B cell (primary cell): ENCODE results near the gene CMTM8. TPM values are rescaled to one million over a fixed set of nuclear protein-coding genes. Genes with fewer than 3 reads are reported as not detected.

Experiments
- ATAC-seq: fragments of 200-7000 bp; cut with Tn5 transposase; one replicate; pipeline ENCODE4 v1.10.0; 2021; ENCODE audit warnings: low read depth, mild to moderate bottlenecking, moderate number of reproducible peaks, moderate library complexity
- CTCF ChIA-PET: fragments of 350-600 bp; sonication (Branson Sonifier 250); formaldehyde crosslinking; loops from one replicate; lab custom pipeline; 2021; ENCODE audit warnings: antibody characterized with exemption, inconsistent platforms; lab: Charles Lee
- POLR2A ChIA-PET: fragments of 350-600 bp; sonication (Branson Sonifier 250); formaldehyde crosslinking; loops from one replicate; lab custom pipeline; 2021; ENCODE audit warnings: antibody characterized with exemption; lab: Charles Lee
- DNase-seq: peaks from one replicate; pipeline ENCODE4 v3.0.0; 2013
- H2AFZ ChIP-seq: 2 replicates; pipeline ENCODE4 v1.6.1; 2012; ENCODE audit warnings: mild to moderate bottlenecking, low read depth, low read length; ENCODE audit not compliant: insufficient read depth, poor library complexity, severe bottlenecking
- H3K27ac ChIP-seq, 2 donors: 1 replicate in 1 of 2; 2 replicates in 1 of 2; pipeline ENCODE4 v1.5.1; 2012 to 2013; ENCODE audit warnings: low read length in 2 of 2, mild to moderate bottlenecking in 2 of 2, moderate library complexity in 1 of 2
- H3K27me3 ChIP-seq, 4 experiments: fragments of 200-600 bp in 1 of 4; sonication (generic) in 1 of 4; replicated peaks in 1 of 4; 1 replicate in 2 of 4; 2 replicates in 2 of 4; pipeline versions ENCODE4 v1.6.1 to v1.7.0; 2013 to 2016; ENCODE audit warnings: low read length in 3 of 4, mild to moderate bottlenecking in 2 of 4, mixed read lengths in 1 of 4, moderate library complexity in 1 of 4; ENCODE audit not compliant: insufficient read depth in 4 of 4, control insufficient read depth in 3 of 4; ENCODE audit errors: control extremely low read depth in 1 of 4
- H3K36me3 ChIP-seq, 2 experiments: replicated peaks in 1 of 2; 1 replicate in 1 of 2; 2 replicates in 1 of 2; pipeline versions ENCODE4 v1.6.1 to v1.7.1; 2013; ENCODE audit warnings: low read length in 1 of 2; ENCODE audit not compliant: insufficient read depth in 2 of 2, control insufficient read depth in 1 of 2; ENCODE audit errors: control extremely low read depth in 1 of 2, extremely low read depth in 1 of 2
- H3K4me1 ChIP-seq, 2 donors: fragments of 200-600 bp in 1 of 2; sonication (generic) in 1 of 2; 1 replicate in 1 of 2; 2 replicates in 1 of 2; pipeline versions ENCODE4 v1.5.1 to v1.6.1; 2013 to 2017; ENCODE audit warnings: low read length in 2 of 2; ENCODE audit not compliant: control insufficient read depth in 2 of 2, insufficient read depth in 2 of 2
- H3K4me2 ChIP-seq: replicated peaks from 2 replicates; pipeline ENCODE3; 2012; ENCODE audit warnings: mild to moderate bottlenecking, low read depth, low read length; ENCODE audit not compliant: poor library complexity, severe bottlenecking
- H3K4me3 ChIP-seq, 5 experiments: fragments of 200-600 bp in 1 of 5; sonication (generic) in 1 of 5; 1 replicate in 3 of 5; 2 replicates in 2 of 5; pipeline versions ENCODE4 v1.5.1 to v1.7.0; 2011 to 2016; ENCODE audit warnings: low read length in 4 of 5, mild to moderate bottlenecking in 4 of 5, low read depth in 2 of 5, control low read depth in 1 of 5, moderate library complexity in 1 of 5; ENCODE audit not compliant: insufficient read depth in 1 of 5; ENCODE audit errors: control extremely low read depth in 1 of 5, extremely low read depth in 1 of 5
- H3K79me2 ChIP-seq: fragments of 200-600 bp; sonication (generic); one replicate; pipeline ENCODE4 v1.6.0; 2016; ENCODE audit warnings: low read length; ENCODE audit not compliant: control insufficient read depth, insufficient read depth
- H3K9ac ChIP-seq: fragments of 200-600 bp; sonication (generic); 2 replicates; pipeline ENCODE4 v1.6.1; 2017; ENCODE audit warnings: mild to moderate bottlenecking, low read length, moderate library complexity
- H3K9me3 ChIP-seq, 3 donors: one replicate each; pipeline versions ENCODE4 v1.6.1 to v1.7.1; 2013; ENCODE audit warnings: low read length in 2 of 3; ENCODE audit not compliant: control insufficient read depth in 2 of 3, insufficient read depth in 1 of 3; ENCODE audit errors: control extremely low read depth in 1 of 3
- H4K20me1 ChIP-seq: 2 replicates; pipeline ENCODE4 v1.6.0; 2012; ENCODE audit warnings: mild to moderate bottlenecking, low read length; ENCODE audit not compliant: insufficient read depth, control insufficient read depth, poor library complexity, severe bottlenecking
- H3K27ac Mint-ChIP-seq: one replicate; pipeline ENCODE4 v1.8.0; 2021; ENCODE audit warnings: mixed read lengths
- H3K27me3 Mint-ChIP-seq: one replicate; pipeline ENCODE4 v1.8.0; 2021; ENCODE audit warnings: mixed read lengths
- H3K4me1 Mint-ChIP-seq: one replicate; pipeline ENCODE4 v1.8.0; 2021; ENCODE audit warnings: mixed read lengths
- H3K4me3 Mint-ChIP-seq: one replicate; pipeline ENCODE4 v1.8.0; 2021; ENCODE audit warnings: mixed read lengths
- H3K9me3 Mint-ChIP-seq: one replicate; pipeline ENCODE4 v1.8.0; 2022; ENCODE audit warnings: mixed read lengths; ENCODE audit not compliant: insufficient read depth
- EZH2 ChIP-seq: IDR thresholded peaks from 2 replicates; pipeline ENCODE4 v1.6.1; 2012; ENCODE audit warnings: borderline replicate concordance, low read depth, mild to moderate bottlenecking, moderate library complexity, low read length; ENCODE audit not compliant: insufficient read depth, poor library complexity, severe bottlenecking
- WGBS: methylation state at CpG from one replicate; pipeline ENCODE4 v1.1.5; 2013; ENCODE audit warnings: missing lambda C conversion rate; ENCODE audit not compliant: insufficient coverage; 5-methylcytosine and 5-hydroxymethylcytosine counted together
- intact Hi-C: fragments of 100-400 bp; cut with micrococcal nuclease; formaldehyde crosslinking; loops from one replicate; pipeline ENCODE4 v1.10.0; 2022
- polyA plus RNA-seq: library from polyadenylated mRNA; depleted of rRNA; stranded (reverse); fragments of >200 nt; gene quantifications from 2 replicates; pipeline ENCODE4 v1.2.3, GENCODE V29; 2012
- total RNA-seq, 2 donors: library from RNA; stranded (reverse); fragments of 120-200 nt in 1 of 2; gene quantifications; 1 replicate in 1 of 2; 2 replicates in 1 of 2; pipeline versions ENCODE4 v1.2.3 to v1.2.4, GENCODE V29; 2013 to 2022
- TF ChIP-seq, protein P1 (sequence below): fragments of 200-600 bp; IDR thresholded peaks from one replicate; pipeline ENCODE4 v1.8.0; 2022; ENCODE audit warnings: antibody characterized with exemption, mild to moderate bottlenecking

The CMTM8 gene
- total and polyA plus RNA-seq, 2 donors (not counting 1 experiment from before 2014, with no cell fraction given), result 0.25 to 0.28 TPM

DNA sequence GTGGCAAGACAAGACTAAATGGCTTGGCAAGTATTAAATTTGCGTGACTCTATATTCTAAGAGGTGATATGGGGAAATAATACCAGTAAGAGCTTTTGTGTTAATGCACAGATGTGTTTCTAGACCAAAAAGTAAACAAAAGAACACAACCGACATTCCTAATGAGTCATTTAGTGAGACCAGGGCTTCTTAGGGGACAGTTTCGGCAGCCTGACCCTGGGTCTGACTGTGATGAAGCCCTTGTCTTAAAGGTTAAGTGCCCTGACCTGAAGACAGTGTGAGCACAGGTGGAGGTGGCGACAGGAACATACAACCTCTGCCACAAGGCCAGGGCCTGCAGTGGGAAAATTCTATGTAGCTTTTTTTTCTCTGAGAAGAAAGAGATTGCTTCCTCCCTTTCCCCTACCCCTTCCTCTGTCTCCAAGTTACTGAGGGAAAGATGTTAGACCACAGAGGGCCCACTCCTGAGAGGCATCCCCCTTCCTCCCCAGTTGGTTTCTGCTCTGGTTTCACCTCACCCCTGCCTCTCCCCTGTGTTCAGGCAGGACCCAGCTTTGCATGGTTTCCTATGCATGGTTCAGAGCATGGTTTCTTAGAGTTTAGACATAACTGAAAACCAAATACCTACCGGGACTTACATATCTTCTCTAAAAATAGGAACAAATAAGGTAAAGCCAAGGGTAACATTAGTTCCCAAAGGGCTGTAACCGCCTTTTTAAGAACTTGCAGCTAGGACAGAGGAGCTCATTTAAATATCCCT lies 128.3 kb downstream of the CMTM8 start:
- H3K4me3 Mint-ChIP-seq, result no peak overlapping the region
- no peak overlapping the region for H3K27ac Mint-ChIP-seq

DNA sequence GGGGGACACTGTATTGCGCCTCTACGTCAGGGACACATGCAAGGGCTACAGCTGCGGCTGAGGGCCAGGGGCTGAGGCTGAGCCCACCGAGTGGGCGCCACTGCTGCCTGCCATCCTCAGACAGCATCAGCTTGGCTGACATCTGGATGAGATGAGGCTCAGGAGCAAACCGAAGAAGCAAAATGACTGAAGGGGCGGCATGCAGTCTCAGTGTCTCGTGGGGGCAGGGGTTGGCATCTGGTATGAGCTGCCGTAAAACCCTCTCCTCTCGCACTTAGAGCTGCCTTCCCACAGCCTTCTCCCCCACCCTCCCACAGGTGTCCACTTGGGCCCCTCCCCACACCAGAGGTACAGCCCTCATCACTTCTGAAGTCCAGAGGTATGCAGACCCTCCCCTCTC lies 129.0 kb downstream of the CMTM8 start:
- H3K4me1 Mint-ChIP-seq, result peaks cover 21% of the 10 kb centered on the region
- no peak overlapping the region for H3K4me3 ChIP-seq
- H4K20me1 ChIP-seq, result no peaks in the 10 kb centered on the region
- H3K9me3 ChIP-seq, result no peaks in the 10 kb centered on the region
- 43% methylated on average over 8 of the region's 10 CpGs for WGBS
- H3K79me2 ChIP-seq, result no peaks in the 10 kb centered on the region
- intact Hi-C loops, result no loop called here
- H3K9ac ChIP-seq, result peak overlapping the region; percentile 1
- CTCF ChIA-PET, result interaction anchor here (3.0 to 5.3 kb wide), 2 partner anchors 8 to 101 kb away, joined by 21 to 28 read pairs; no protein-coding TSS in a partner anchor
- no peaks in the 10 kb centered on the region for H3K27me3 Mint-ChIP-seq
- no peaks in the 10 kb centered on the region for H3K36me3 ChIP-seq
- TF ChIP-seq, protein P1, sequence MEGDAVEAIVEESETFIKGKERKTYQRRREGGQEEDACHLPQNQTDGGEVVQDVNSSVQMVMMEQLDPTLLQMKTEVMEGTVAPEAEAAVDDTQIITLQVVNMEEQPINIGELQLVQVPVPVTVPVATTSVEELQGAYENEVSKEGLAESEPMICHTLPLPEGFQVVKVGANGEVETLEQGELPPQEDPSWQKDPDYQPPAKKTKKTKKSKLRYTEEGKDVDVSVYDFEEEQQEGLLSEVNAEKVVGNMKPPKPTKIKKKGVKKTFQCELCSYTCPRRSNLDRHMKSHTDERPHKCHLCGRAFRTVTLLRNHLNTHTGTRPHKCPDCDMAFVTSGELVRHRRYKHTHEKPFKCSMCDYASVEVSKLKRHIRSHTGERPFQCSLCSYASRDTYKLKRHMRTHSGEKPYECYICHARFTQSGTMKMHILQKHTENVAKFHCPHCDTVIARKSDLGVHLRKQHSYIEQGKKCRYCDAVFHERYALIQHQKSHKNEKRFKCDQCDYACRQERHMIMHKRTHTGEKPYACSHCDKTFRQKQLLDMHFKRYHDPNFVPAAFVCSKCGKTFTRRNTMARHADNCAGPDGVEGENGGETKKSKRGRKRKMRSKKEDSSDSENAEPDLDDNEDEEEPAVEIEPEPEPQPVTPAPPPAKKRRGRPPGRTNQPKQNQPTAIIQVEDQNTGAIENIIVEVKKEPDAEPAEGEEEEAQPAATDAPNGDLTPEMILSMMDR, result no peak
- TF ChIP-seq EZH2, result no peak
- no peak overlapping the region for H3K4me3 Mint-ChIP-seq
- H3K27ac Mint-ChIP-seq, result no peak overlapping the region
- H3K4me1 ChIP-seq, result peaks cover 26 to 29% of the 10 kb centered on the region in 2 donors
- ATAC-seq (no peak), DNase-seq (no peak)
- peak overlapping the region; percentile 27 for H3K4me2 ChIP-seq
- POLR2A ChIA-PET, result no interaction called here
- no peak overlapping the region for H3K27ac ChIP-seq
- no peaks in the 10 kb centered on the region for H3K9me3 Mint-ChIP-seq
- peaks cover 0 to 8% (median 0%) of the 10 kb centered on the region in 4 experiments for H3K27me3 ChIP-seq
- peak overlapping the region; percentile 68 for H2AFZ ChIP-seq

More for the DNA sequence above, 128.3 kb downstream of the CMTM8 start:
- peak overlapping the region; percentile 27 for H3K4me2 ChIP-seq
- TF ChIP-seq, protein P1, result no peak
- no peak for TF ChIP-seq EZH2
- no peak for DNase-seq
- H3K27me3 ChIP-seq, result peaks cover 0 to 8% (median 0%) of the 10 kb centered on the region in 4 experiments
- Mint-ChIP-seq H3K27me3 (no peaks in the 10 kb centered on the region), H3K4me1 (peaks cover 17% of the 10 kb centered on the region), H3K9me3 (no peaks in the 10 kb centered on the region)
- ChIA-PET CTCF (interaction anchor here (3.0 to 5.3 kb wide), 2 partner anchors 9 to 101 kb away, joined by 21 to 28 read pairs; no protein-coding TSS in a partner anchor), POLR2A (no interaction called here)
- H3K4me3 ChIP-seq, result no peak overlapping the region
- peak overlapping the region; percentile 68 for H2AFZ ChIP-seq
- peaks cover 21 to 25% of the 10 kb centered on the region in 2 donors for H3K4me1 ChIP-seq
- H3K27ac ChIP-seq, result no peak overlapping the region
- intact Hi-C loops, result no loop called here
- H4K20me1 ChIP-seq, result no peaks in the 10 kb centered on the region
- 81% methylated on average over 2 of the region's 6 CpGs for WGBS
- peak overlapping the region; percentile 1 for H3K9ac ChIP-seq
- no peaks in the 10 kb centered on the region for H3K36me3 ChIP-seq
- H3K79me2 ChIP-seq, result no peaks in the 10 kb centered on the region
- no peak for ATAC-seq
- H3K9me3 ChIP-seq, result no peaks in the 10 kb centered on the region
